Measurements from ENCODE around the gene SWI5. TPM values are rescaled to one million over a fixed set of nuclear protein-coding genes. Genes with fewer than 3 reads are reported as not detected.

The SWI5 gene
- total and polyA plus RNA-seq, 9 of the 15 experiments (the other 6 are each of a cell fraction or from before 2014, with no cell fraction given) = 62.8 to 133 (median 95.9) TPM

DNA sequence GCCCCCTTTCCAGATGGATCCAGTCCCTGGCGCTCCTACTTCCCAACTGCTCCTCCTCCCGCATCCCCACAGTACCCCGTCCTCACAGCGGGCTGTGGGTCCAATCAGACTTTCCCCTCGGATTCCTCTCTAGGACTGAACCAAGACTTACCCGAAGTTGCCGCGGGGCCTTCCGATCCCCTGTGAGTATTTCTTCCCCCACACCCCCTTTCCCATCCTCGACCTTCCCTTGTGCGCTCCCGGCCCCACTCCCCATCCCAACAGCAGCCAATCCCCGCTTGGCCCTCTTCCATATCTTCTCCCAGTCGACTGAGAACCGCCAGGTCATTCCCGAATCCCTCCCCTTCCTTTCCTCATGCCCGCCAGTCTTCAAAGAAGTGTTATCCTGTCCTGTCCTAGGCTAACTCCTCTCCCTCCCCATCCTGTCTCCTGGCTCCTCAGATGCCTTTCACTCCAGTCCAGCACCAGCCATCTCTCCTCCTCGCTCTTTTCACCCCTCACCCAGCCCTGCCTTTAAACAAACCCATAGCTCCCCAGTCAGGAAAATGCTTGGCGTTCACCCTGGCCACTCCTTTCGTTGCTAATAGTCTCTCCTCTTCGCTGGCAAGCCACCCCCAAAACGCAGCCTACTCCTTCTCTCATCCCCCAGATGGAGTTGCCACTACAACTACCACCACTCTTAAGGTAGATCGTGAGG lies 646 bp downstream of the SWI5 start (continued):
- TF ChIP-seq JUND (IDR thresholded peaks at IDR 0.05; ENCODE audit: borderline replicate concordance, low read depth, low read length) (0 out of 2 replicates have a peak, but pooled peaks have one; percentile 2), JUND (tag; IDR thresholded peaks at IDR 0.05; ENCODE audit: borderline replicate concordance, low read depth, low read length) (no peak), KLF16 (IDR thresholded peaks at IDR 0.05) (no peak), FIP1L1 (IDR thresholded peaks at IDR 0.05; ENCODE audit: low read depth, low read length, poor library complexity, severe bottlenecking) (no peak), ZFP30 (CRISPR knock-in tag; IDR thresholded peaks at IDR 0.05; ENCODE audit: borderline replicate concordance) (no peak), RBM34 (IDR thresholded peaks at IDR 0.05; ENCODE audit: borderline replicate concordance, insufficient read depth, low read length) (no peak), HDAC8 (tag; IDR thresholded peaks at IDR 0.05) (0 out of 2 replicates have a peak, but pooled peaks have one; percentile 28), TFAM (CRISPR knock-in tag; conservative IDR thresholded peaks at IDR 0.05) (no peak)
